IPS-20b (cell line): ENCODE results near the gene ROR2.

Source experiments
- H3K27ac ChIP-seq: one replicate; pipeline ENCODE4 v1.5.1; 2013; ENCODE audit warnings: low read length
- H3K27me3 ChIP-seq: 2 replicates; pipeline ENCODE4 v1.6.1; 2013; ENCODE audit warnings: mild to moderate bottlenecking, low read length, inconsistent platforms; ENCODE audit not compliant: insufficient read depth
- H3K36me3 ChIP-seq: 2 replicates; pipeline ENCODE4 v1.6.1; 2013; ENCODE audit warnings: low read depth, mild to moderate bottlenecking, inconsistent platforms, low read length, moderate library complexity; ENCODE audit not compliant: insufficient read depth
- H3K4me1 ChIP-seq: 2 replicates; pipeline ENCODE4 v1.6.1; 2013; ENCODE audit warnings: mild to moderate bottlenecking, control low read depth, inconsistent platforms, low read length, moderate library complexity; ENCODE audit not compliant: insufficient read depth
- H3K4me3 ChIP-seq: 2 replicates; pipeline ENCODE4 v1.5.1; 2013; ENCODE audit warnings: mild to moderate bottlenecking, low read length, inconsistent platforms
- H3K9ac ChIP-seq: 2 replicates; pipeline ENCODE4 v1.6.1; 2013; ENCODE audit warnings: low read depth, mild to moderate bottlenecking, inconsistent platforms, low read length, moderate library complexity
- H3K9me3 ChIP-seq: 2 replicates; pipeline ENCODE4 v1.6.1; 2013; ENCODE audit warnings: mild to moderate bottlenecking, low read depth, low read length, inconsistent platforms; ENCODE audit not compliant: insufficient read depth

ROR2 gene

DNA sequence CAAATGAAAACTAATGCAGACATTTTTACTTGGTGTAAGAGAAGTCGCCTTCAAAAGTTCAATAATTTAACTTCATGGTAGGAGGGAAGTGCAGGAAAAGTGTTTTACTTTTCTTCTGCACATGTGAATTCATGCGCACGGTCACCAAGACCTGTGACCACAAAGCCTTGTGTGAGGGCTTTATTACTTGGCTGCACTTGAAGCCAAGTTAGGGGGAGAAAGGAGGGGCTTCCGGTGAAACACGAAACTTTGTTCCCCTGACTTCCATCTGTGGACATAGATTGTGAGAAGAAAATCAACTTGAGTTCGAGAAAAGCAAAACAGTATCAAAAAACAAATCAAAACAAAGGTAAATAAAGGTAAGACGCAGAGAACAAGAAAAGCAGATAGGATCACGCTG, 239.9 kb downstream of the ROR2 start:
- Histone ChIP-seq H3K9me3 (no peaks in the 10 kb centered on the region), H3K4me3 (no peak overlapping the region)

DNA sequence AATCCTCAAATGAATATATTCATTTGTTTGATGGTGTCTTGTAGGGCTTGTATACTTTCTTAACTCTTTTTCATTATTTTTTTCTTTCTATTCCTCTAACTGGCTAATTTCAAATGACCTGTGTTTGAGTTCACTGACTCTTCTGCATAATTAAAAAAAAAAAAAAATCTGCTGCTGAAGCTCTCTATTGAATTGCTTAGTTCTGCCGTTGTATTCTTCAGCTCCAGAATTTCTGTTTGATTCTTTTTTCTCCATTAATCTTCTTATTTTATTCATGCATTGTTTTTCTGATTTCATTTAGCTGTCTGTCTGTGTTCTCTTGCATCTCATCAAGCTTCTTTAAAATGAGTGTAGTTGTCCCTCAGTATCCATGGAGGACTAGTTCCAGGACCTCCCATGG, 244.6 kb downstream of the ROR2 start:
- Histone ChIP-seq H3K4me3 (no peak overlapping the region), H3K9ac (no peak overlapping the region), H3K4me1 (no peaks in the 10 kb centered on the region), H3K36me3 (no peaks in the 10 kb centered on the region), H3K27me3 (no peaks in the 10 kb centered on the region), H3K27ac (no peak overlapping the region), H3K9me3 (no peaks in the 10 kb centered on the region)

More for the DNA sequence above, 239.9 kb downstream of the ROR2 start:
- H3K4me1 ChIP-seq: no peaks in the 10 kb centered on the region
- H3K36me3 ChIP-seq: no peaks in the 10 kb centered on the region
- no peak overlapping the region for H3K9ac ChIP-seq
- no peak overlapping the region for H3K27ac ChIP-seq
- H3K27me3 ChIP-seq: no peaks in the 10 kb centered on the region

DNA sequence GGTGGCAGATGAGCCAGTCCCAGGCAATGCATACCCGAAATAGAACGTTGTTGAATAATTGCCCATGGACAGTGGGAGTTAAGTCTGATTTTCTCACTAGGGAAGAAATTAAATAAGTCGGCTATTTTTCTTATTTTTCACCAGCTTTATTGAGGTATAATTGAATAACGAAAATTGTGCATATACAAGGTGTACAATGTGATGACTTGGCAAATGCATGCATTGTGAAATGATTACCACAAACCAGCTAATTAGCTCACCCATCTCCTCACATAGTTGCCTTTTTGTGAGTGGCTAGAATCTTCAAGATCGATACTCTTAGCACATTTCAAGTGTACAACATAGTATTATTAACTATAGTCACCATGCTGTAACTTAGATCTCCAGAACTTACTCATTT, 249.6 kb downstream of the ROR2 start:
- H3K27ac ChIP-seq: no peak overlapping the region
- no peak overlapping the region for H3K4me3 ChIP-seq
- H3K36me3 ChIP-seq: no peaks in the 10 kb centered on the region
- H3K9me3 ChIP-seq: no peaks in the 10 kb centered on the region
- H3K9ac ChIP-seq: no peak overlapping the region
- no peaks in the 10 kb centered on the region for H3K27me3 ChIP-seq
- no peaks in the 10 kb centered on the region for H3K4me1 ChIP-seq

DNA sequence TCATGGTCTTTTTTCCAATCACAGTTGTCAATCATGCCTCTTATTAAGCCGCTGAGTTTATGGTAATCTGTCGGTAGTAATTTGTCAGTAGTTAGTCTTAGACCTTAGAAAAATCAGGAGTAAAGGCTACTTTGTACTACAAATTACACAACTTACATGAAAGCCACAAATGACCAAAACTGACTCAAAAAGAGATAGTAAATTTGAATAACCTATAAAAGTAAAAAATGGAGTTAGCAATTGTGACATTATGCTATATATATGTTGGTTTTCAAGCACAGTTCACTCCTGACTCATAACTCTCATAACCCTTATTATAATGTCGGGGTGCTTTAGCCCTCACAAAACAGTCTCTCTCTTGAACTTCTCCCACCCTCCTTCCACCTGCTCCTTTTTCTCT, 251.8 kb downstream of the ROR2 start:
- H3K9ac ChIP-seq: no peak overlapping the region
- peaks cover 12% of the 10 kb centered on the region for H3K4me1 ChIP-seq
- no peaks in the 10 kb centered on the region for H3K27me3 ChIP-seq
- H3K4me3 ChIP-seq: no peak overlapping the region
- H3K27ac ChIP-seq: no peak overlapping the region
- no peaks in the 10 kb centered on the region for H3K9me3 ChIP-seq
- H3K36me3 ChIP-seq: no peaks in the 10 kb centered on the region

DNA sequence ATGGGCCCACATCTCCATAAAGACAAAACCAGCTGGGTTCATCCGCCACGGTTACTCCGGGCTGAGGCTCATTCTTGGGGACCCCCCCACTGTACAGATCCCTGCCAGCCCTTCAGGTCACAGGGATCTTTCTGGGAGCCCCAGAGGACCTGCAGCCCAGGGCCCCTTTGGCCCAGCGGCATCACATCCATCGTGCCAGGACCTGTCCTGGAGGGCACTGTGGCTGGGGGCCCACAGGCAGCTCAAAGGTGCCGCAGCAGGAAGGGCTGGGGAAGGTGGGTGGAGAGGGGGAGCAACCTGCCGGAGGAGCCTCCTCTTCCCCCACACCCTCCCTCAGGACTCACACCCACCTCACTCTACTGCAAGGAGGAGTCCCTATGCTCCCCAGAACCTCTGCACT, 252.8 kb downstream of the ROR2 start:
- Histone ChIP-seq H3K27ac (no peak overlapping the region), H3K9ac (no peak overlapping the region), H3K27me3 (no peaks in the 10 kb centered on the region), H3K4me1 (peaks cover 13% of the 10 kb centered on the region), H3K4me3 (no peak overlapping the region), H3K36me3 (no peaks in the 10 kb centered on the region), H3K9me3 (no peaks in the 10 kb centered on the region)

- Histone ChIP-seq H3K9ac (no peak overlapping the region), H3K4me3 (no peak overlapping the region), H3K36me3 (no peaks in the 10 kb centered on the region), H3K27ac (no peak overlapping the region), H3K27me3 (no peaks in the 10 kb centered on the region), H3K4me1 (peaks cover 13% of the 10 kb centered on the region), H3K9me3 (no peaks in the 10 kb centered on the region)
Measured at GRCh38 chr9:91694081-91694870, 255.8 kb downstream of the ROR2 start.

- Histone ChIP-seq H3K27ac (no peak overlapping the region), H3K4me3 (no peak overlapping the region), H3K4me1 (peaks cover 13% of the 10 kb centered on the region), H3K9ac (no peak overlapping the region), H3K36me3 (no peaks in the 10 kb centered on the region), H3K27me3 (no peaks in the 10 kb centered on the region), H3K9me3 (no peaks in the 10 kb centered on the region)
Measured at GRCh38 chr9:91693226-91693625, 256.8 kb downstream of the ROR2 start.

- Histone ChIP-seq H3K9ac (no peak overlapping the region), H3K27ac (no peak overlapping the region), H3K4me3 (no peak overlapping the region), H3K27me3 (no peaks in the 10 kb centered on the region), H3K4me1 (peaks cover 13% of the 10 kb centered on the region), H3K36me3 (no peaks in the 10 kb centered on the region), H3K9me3 (no peaks in the 10 kb centered on the region)
Measured at GRCh38 chr9:91690540-91691249, 259.3 kb downstream of the ROR2 start.

DNA sequence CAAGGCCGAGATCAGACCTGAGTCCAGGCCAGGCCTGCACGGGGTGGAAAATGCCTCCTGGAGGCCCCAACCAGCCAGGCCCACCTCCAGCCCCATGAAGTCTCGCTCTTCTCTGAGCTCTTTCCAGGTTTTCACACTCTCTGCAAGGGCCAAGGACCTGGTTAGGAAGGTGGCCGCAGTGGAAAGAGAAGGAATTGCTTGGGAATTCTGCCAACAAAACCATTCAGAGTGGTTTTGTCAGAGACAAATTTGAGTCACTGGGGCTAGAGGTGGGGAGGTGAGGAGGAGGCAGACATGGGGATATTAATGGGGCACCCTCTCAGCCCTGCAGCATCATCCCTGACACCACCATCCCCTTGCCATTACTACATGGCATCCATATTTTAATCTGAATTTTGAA, 261.0 kb downstream of the ROR2 start:
- Histone ChIP-seq H3K9ac (no peak overlapping the region), H3K4me1 (peaks cover 8% of the 10 kb centered on the region), H3K9me3 (no peaks in the 10 kb centered on the region), H3K4me3 (no peak overlapping the region), H3K27ac (no peak overlapping the region), H3K36me3 (no peaks in the 10 kb centered on the region), H3K27me3 (no peaks in the 10 kb centered on the region)

DNA sequence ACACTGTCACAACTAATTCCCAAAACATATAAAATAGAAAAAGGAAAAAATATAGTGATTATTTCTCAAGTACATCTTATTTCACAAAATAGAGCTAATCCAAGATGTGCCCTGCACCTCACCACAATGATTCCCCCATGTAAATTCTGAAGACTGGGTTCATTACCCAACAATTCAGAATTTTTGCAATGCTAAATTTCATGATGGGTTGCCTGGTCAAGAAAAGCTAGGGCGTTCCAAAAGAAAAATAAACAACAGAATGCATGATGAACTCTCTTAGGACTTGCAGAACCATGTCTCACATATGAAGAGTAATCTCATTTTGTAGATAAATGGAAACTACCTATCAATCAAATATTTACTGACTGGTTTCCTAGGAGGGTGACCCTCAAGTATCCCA, 266.8 kb downstream of the ROR2 start:
- Histone ChIP-seq H3K9ac (no peak overlapping the region), H3K36me3 (no peaks in the 10 kb centered on the region), H3K9me3 (no peaks in the 10 kb centered on the region), H3K4me1 (no peaks in the 10 kb centered on the region), H3K4me3 (no peak overlapping the region), H3K27me3 (no peaks in the 10 kb centered on the region), H3K27ac (no peak overlapping the region)

- Histone ChIP-seq H3K9me3 (no peaks in the 10 kb centered on the region), H3K9ac (no peak overlapping the region), H3K27ac (no peak overlapping the region), H3K4me3 (no peak overlapping the region), H3K36me3 (no peaks in the 10 kb centered on the region), H3K4me1 (peaks cover 5% of the 10 kb centered on the region; the same call in 1 of the 2 replicates), H3K27me3 (no peaks in the 10 kb centered on the region)
Measured at GRCh38 chr9:91682806-91683205, 267.2 kb downstream of the ROR2 start.
